Activated naive CD8-positive, alpha-beta T cell treated with anti-CD3 and anti-CD28 coated beads, Interleukin-2, amount 50 U/mL, for 24 hours (primary cell): ENCODE results near the gene LRPAP1.
"Not testable (repeated sequence)": the region's sequence is repeated elsewhere in the genome, so short reads cannot be mapped to it uniquely, and the experiment has no call there.

Experiments
- ATAC-seq: fragments of 150-1000 bp; cut with Tn5 transposase; one replicate; pipeline ENCODE4 v1.10.0; 2021
- DNase-seq: peaks from one replicate; pipeline ENCODE4 v3.0.0; 2021
- H3K27ac Mint-ChIP-seq: one replicate; pipeline ENCODE4 v1.8.0; 2021; ENCODE audit warnings: mild to moderate bottlenecking, mixed read lengths
- H3K27me3 Mint-ChIP-seq: one replicate; pipeline ENCODE4 v1.8.0; 2021; ENCODE audit warnings: mixed read lengths
- H3K36me3 Mint-ChIP-seq: one replicate; pipeline ENCODE4 v1.8.0; 2021; ENCODE audit warnings: low read depth, mixed read lengths
- H3K4me1 Mint-ChIP-seq: one replicate; pipeline ENCODE4 v1.8.0; 2021; ENCODE audit warnings: mixed read lengths
- H3K4me3 Mint-ChIP-seq: one replicate; pipeline ENCODE4 v1.8.0; 2021; ENCODE audit warnings: mild to moderate bottlenecking, moderate library complexity, mixed read lengths
- H3K9me3 Mint-ChIP-seq: one replicate; pipeline ENCODE4 v1.8.0; 2021; ENCODE audit warnings: mixed read lengths

The LRPAP1 gene

DNA sequence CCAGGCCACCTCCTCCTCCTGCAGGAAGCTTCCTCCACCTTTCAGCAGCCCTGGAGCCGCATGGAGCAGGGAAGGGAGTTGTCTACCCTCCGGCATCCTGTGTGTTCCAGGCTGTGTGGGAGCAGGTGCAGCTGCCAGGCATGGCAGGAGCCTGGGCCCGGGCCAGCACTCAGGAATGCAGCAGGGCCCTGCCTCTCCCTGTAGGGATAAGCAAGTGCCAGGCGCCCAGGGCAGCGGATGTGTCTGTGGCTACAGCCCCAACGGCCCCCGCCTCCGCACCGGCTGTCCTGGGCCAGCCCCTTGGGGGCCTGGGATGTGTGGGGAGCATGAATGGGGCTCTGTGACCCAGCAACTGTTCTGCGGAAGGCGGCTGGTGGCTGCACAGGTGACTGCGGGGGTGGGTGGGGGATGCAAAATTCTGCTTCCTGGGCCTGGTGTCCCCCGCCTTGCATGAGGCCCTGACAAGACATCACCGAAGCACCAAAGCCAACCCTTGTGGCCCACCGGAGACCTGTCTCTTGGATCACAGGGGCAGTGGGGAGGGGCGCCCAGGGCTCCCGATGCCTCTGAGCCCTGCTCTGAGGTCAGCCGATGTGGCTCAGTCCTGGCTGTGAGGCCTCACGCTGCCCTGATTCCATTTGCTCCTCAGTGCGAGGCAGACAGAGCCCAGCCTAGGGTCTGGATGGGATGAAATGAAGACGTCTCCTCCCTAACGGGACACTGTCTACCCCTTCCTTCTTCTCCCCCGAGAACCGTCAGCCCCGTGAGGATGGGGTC is 70.5 kb downstream of the LRPAP1 start:
- Mint-ChIP-seq H3K4me1 (no peaks in the 10 kb centered on the region), H3K27me3 (peaks cover 19% of the 10 kb centered on the region), H3K27ac (no peak overlapping the region), H3K36me3 (no peaks in the 10 kb centered on the region), H3K9me3 (no peaks in the 10 kb centered on the region), H3K4me3 (no peak overlapping the region)
- ATAC-seq (no peak), DNase-seq (no peak)

GRCh38 chr4:3460926-3461325 is 71.3 kb downstream of the LRPAP1 start:
- Mint-ChIP-seq H3K27me3 (peaks cover 19% of the 10 kb centered on the region), H3K4me1 (no peaks in the 10 kb centered on the region), H3K4me3 (no peak overlapping the region), H3K27ac (no peak overlapping the region), H3K36me3 (peaks cover under 1% of the 10 kb centered on the region), H3K9me3 (peaks cover under 1% of the 10 kb centered on the region)
- ATAC-seq (no peak), DNase-seq (no peak)

DNA sequence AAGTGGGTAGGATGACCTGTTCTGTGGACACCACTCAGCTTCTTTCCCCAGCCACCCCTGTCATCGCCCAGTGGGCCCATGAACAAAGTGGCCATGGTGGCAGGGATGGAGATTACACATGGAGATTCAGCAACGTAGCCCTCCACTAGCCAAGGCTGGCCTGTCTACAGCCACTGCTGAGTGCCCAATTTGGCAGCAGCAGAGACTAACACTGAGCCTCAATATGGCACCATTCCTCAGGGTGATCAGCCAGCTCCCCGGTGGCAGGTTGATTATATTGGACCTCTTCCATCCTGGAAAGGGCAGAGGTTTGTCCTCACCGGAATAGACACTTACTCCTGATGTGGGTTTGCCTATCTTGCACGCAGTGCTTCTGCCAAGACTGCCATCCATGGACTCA is 73.1 kb downstream of the LRPAP1 start:
- not testable (repeated sequence) for H3K27ac Mint-ChIP-seq, H3K9me3 Mint-ChIP-seq, ATAC-seq, H3K36me3 Mint-ChIP-seq, H3K4me3 Mint-ChIP-seq, DNase-seq, H3K4me1 Mint-ChIP-seq
- H3K27me3 Mint-ChIP-seq, result peaks cover 13% of the 10 kb centered on the region

DNA sequence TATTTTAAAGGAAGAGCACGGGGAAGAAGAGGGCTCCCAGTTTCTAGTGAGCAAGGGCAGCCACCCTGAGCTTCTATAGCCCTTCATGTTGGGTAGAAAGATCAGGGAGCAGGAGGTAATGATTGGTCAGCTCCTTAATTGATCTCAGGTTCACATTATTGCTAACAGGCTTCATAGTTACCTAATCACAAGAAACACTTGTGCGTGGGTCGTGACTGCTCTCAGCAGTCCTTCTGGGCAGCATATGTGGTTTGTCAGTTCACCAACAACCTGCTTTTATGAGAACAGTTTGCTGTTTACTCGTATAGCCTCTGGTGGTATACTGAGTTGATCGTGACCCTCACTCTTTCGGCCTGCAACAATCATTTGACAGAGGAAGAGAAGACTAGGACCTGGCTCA is 73.9 kb downstream of the LRPAP1 start:
- DNase-seq, result no peak
- H3K4me1 Mint-ChIP-seq, result no peaks in the 10 kb centered on the region
- H3K9me3 Mint-ChIP-seq, result peaks cover 9% of the 10 kb centered on the region
- no peak for ATAC-seq
- H3K4me3 Mint-ChIP-seq, result no peak overlapping the region
- no peak overlapping the region for H3K27ac Mint-ChIP-seq
- peaks cover 13% of the 10 kb centered on the region for H3K27me3 Mint-ChIP-seq
- peaks cover 3% of the 10 kb centered on the region for H3K36me3 Mint-ChIP-seq

GRCh38 chr4:3455596-3455995 is 76.6 kb downstream of the LRPAP1 start:
- ATAC-seq, H3K4me1 Mint-ChIP-seq, H3K36me3 Mint-ChIP-seq, DNase-seq, H3K27me3 Mint-ChIP-seq, H3K9me3 Mint-ChIP-seq, H3K27ac Mint-ChIP-seq, H3K4me3 Mint-ChIP-seq: not testable (repeated sequence)
